ENCODE results near the gene PDE6A. TPM values are rescaled to one million over a fixed set of nuclear protein-coding genes. Genes with fewer than 3 reads are reported as not detected.

PDE6A gene
- total and polyA plus RNA-seq, 9 of the 15 experiments (the other 6 are each of a cell fraction or from before 2014, with no cell fraction given): 0.01 to 0.04 (median 0.01) TPM; not detected in 6

DNA sequence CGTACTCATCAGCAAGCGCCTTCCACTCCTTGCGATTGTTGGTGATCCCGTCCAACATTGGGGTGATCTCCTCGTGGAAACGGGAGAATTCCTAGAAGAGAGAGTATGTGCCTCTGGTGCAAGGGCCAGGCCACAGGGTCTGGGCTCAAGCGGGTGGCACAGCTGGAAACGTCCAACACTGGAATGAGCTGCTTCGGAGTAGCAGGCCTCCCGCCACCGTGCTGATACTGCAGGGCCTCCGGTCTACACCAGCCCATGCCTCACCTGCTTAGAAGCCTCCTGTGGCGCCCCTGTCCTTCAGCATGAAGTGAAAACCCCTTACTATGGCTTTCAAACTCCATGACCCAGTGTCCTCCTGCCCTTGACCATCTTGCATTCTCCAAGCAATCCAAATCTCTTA, 81.4 kb downstream of the PDE6A start (continued):
- no peak for TF ChIP-seq TAF7 (tag; IDR thresholded peaks at IDR 0.05)
- TF ChIP-seq ZNF707 (CRISPR knock-in tag; conservative IDR thresholded peaks at IDR 0.05): no peak
- no peak for TF ChIP-seq ZNF3 (CRISPR knock-in tag; IDR thresholded peaks at IDR 0.05)
- no peak for TF ChIP-seq BRD9 (IDR thresholded peaks at IDR 0.05; ENCODE audit: low read depth, partially characterized antibody)
- TF ChIP-seq CXXC5 (CRISPR knock-in tag; IDR thresholded peaks at IDR 0.05): no peak
- TF ChIP-seq ZFP36 (IDR thresholded peaks at IDR 0.05; ENCODE audit: low read depth, low read length, partially characterized antibody): no peak
- TF ChIP-seq ELF4 (CRISPR knock-in tag; IDR thresholded peaks at IDR 0.05): no peak
- TF ChIP-seq XRCC4 (IDR thresholded peaks at IDR 0.05; ENCODE audit: extremely low read depth, insufficient read depth, insufficient read length): no peak
- TF ChIP-seq RFX7 (CRISPR knock-in tag; IDR thresholded peaks at IDR 0.05): no peak
- no peak for TF ChIP-seq RBM14 (IDR thresholded peaks at IDR 0.05; ENCODE audit: borderline replicate concordance, insufficient read depth, low read depth, low read length)
- TF ChIP-seq, protein P1, sequence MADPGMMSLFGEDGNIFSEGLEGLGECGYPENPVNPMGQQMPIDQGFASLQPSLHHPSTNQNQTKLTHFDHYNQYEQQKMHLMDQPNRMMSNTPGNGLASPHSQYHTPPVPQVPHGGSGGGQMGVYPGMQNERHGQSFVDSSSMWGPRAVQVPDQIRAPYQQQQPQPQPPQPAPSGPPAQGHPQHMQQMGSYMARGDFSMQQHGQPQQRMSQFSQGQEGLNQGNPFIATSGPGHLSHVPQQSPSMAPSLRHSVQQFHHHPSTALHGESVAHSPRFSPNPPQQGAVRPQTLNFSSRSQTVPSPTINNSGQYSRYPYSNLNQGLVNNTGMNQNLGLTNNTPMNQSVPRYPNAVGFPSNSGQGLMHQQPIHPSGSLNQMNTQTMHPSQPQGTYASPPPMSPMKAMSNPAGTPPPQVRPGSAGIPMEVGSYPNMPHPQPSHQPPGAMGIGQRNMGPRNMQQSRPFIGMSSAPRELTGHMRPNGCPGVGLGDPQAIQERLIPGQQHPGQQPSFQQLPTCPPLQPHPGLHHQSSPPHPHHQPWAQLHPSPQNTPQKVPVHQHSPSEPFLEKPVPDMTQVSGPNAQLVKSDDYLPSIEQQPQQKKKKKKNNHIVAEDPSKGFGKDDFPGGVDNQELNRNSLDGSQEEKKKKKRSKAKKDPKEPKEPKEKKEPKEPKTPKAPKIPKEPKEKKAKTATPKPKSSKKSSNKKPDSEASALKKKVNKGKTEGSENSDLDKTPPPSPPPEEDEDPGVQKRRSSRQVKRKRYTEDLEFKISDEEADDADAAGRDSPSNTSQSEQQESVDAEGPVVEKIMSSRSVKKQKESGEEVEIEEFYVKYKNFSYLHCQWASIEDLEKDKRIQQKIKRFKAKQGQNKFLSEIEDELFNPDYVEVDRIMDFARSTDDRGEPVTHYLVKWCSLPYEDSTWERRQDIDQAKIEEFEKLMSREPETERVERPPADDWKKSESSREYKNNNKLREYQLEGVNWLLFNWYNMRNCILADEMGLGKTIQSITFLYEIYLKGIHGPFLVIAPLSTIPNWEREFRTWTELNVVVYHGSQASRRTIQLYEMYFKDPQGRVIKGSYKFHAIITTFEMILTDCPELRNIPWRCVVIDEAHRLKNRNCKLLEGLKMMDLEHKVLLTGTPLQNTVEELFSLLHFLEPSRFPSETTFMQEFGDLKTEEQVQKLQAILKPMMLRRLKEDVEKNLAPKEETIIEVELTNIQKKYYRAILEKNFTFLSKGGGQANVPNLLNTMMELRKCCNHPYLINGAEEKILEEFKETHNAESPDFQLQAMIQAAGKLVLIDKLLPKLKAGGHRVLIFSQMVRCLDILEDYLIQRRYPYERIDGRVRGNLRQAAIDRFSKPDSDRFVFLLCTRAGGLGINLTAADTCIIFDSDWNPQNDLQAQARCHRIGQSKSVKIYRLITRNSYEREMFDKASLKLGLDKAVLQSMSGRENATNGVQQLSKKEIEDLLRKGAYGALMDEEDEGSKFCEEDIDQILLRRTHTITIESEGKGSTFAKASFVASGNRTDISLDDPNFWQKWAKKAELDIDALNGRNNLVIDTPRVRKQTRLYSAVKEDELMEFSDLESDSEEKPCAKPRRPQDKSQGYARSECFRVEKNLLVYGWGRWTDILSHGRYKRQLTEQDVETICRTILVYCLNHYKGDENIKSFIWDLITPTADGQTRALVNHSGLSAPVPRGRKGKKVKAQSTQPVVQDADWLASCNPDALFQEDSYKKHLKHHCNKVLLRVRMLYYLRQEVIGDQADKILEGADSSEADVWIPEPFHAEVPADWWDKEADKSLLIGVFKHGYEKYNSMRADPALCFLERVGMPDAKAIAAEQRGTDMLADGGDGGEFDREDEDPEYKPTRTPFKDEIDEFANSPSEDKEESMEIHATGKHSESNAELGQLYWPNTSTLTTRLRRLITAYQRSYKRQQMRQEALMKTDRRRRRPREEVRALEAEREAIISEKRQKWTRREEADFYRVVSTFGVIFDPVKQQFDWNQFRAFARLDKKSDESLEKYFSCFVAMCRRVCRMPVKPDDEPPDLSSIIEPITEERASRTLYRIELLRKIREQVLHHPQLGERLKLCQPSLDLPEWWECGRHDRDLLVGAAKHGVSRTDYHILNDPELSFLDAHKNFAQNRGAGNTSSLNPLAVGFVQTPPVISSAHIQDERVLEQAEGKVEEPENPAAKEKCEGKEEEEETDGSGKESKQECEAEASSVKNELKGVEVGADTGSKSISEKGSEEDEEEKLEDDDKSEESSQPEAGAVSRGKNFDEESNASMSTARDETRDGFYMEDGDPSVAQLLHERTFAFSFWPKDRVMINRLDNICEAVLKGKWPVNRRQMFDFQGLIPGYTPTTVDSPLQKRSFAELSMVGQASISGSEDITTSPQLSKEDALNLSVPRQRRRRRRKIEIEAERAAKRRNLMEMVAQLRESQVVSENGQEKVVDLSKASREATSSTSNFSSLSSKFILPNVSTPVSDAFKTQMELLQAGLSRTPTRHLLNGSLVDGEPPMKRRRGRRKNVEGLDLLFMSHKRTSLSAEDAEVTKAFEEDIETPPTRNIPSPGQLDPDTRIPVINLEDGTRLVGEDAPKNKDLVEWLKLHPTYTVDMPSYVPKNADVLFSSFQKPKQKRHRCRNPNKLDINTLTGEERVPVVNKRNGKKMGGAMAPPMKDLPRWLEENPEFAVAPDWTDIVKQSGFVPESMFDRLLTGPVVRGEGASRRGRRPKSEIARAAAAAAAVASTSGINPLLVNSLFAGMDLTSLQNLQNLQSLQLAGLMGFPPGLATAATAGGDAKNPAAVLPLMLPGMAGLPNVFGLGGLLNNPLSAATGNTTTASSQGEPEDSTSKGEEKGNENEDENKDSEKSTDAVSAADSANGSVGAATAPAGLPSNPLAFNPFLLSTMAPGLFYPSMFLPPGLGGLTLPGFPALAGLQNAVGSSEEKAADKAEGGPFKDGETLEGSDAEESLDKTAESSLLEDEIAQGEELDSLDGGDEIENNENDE (IDR thresholded peaks at IDR 0.05; ENCODE audit: low read depth, low read length): no peak
- TF ChIP-seq XRCC3 (IDR thresholded peaks at IDR 0.05): no peak
